Activated CD8-positive, alpha-beta memory T cell treated with anti-CD3 and anti-CD28 coated beads for 48 hours (primary cell): Measurements from ENCODE around the gene LMF1.
"Not testable (repeated sequence)": the region's sequence is repeated elsewhere in the genome, so short reads cannot be mapped to it uniquely, and the experiment has no call there.

Experiments used
- DNase-seq, 3 experiments: peaks; one replicate each; pipeline ENCODE4 v3.0.0-alpha.2; 2020; ENCODE audit warnings: low read depth in 2 of 3, low spot score in 2 of 3

LMF1 gene

DNA sequence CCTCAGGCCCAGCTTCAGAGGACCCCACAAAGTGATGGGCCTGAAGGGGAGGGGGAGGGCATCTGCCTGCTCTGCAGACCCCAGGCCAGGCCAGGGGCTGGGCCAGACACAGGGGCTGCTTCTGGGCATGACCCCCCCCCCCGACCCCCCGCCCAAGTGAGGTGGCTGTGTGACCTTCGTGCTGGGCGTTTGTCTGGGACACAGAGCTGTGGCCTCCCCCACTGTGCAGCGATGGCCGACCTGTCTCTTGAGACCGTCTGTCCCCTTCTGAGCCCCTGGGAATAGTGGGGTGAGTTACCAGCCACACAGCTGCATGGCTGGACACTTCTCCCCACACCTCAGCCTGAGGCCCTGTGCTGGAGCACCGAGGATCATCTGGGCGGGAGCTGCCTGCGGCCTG, 135.4 kb downstream of the LMF1 start:
- no peak for DNase-seq

- no peak for DNase-seq
Measured at GRCh38 chr16:833411-833810, 137.4 kb downstream of the LMF1 start.

DNA sequence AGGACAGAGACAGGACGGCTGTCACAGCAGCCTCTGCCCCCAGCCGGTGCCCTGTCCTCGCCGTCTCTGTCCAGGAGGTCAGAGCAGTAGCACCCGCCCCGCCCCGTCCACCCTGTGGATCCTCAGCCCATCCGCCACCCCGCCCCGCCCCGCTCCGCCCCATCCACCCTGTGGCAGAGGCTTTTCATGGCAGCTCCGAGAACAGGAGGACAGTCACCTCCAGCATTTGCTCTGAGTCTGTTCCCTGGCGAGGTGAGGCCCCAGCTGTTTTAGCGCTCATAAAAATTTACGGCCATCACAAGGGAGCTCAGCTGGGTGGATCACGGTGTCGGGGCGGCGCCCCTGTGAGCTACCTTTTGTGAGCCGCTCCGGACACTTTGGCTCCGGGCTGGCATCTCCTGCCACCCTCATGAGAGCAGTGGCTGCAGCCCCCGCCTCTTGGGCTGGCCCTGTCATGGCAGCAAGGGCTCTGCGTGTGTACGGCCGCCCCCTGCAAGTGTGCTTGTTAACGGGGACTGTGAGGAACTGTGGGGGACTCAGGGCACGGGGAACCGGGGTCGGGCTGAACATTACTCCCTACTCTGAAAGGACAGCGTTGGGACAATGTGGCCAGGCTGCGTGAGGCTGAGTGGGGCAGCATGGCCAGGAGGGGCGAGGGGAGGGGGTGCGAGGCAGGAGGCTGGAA, 138.0 kb downstream of the LMF1 start:
- no peak for DNase-seq

GRCh38 chr16:831571-832413, 139.0 kb downstream of the LMF1 start:
- DNase-seq = no peak

GRCh38 chr16:830871-831570, 139.8 kb downstream of the LMF1 start:
- DNase-seq = no peak

- DNase-seq = no peak
Measured at GRCh38 chr16:830107-830870, 140.5 kb downstream of the LMF1 start.

DNA sequence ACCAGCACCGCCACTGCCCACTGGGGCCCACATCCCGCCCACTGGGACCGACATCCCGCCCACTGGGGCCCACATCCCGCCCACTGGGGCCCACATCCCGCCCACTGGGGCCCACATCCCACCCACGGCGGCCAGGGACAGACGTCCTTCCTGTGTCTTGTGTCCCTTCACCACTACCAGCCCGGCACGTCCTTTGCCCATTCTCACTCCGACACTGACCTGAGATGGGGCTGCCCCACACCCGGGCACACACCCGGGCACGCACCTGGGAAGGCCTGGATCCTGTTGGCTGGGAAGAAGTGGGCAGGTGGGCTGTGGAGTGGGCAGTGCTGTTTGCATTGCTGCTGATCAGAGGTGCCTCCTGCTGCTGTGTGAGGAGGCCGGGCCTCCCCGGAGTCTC, 141.9 kb downstream of the LMF1 start:
- no peak for DNase-seq

DNA sequence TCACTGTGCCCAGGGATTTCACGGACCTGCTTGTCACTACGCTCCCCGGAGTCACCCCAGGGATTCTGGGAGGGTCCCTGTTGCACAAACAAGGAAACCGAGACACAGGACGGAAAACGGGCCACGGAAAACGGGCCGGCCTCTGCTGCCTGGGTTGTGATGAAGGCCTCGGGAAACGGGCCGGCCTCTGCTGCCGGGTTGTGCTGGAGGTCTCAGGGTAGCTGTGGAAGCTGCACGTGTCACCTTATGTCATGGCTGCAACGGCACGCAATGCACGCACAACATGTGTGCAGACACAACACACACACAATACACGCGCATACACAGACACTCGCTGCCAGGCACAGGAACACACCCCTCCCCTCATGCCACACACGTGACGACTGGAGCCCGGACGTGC, 143.3 kb downstream of the LMF1 start:
- no peak for DNase-seq

DNA sequence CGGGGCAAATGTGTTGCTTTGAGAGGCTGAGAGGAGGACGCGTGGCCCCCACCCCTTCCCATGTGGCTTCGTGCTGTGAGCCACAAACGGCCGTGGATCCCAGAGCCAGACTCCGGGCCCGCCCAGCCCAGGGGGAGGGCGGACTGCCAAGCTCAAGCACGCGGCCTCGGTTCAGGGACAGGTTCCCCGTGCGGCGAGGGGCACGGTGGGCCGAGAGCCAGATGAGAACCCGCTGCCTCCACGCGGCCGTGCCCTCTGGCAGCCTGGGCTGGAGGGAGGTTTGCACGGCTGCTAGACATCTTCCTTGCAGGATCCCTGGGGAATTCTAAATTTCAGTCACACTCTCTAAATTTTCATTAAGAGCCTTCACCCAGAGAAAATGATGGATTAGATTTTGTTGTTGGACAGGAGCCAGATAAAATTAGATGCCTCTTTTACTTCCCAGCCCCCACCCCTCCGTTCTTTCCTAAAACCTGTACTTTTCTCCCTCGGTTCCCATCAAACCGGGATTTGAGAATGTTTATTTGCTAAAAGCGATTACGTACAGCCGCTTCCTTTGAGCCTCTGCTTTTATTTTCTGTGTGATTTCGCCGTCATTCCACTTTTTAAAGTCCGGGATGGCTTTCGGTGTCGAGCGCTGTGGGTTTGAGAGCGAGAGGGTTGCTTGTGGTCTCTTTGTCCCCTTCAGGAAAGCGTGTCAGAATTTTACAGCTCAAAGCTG, 145.3 kb downstream of the LMF1 start:
- no peak for DNase-seq

DNA sequence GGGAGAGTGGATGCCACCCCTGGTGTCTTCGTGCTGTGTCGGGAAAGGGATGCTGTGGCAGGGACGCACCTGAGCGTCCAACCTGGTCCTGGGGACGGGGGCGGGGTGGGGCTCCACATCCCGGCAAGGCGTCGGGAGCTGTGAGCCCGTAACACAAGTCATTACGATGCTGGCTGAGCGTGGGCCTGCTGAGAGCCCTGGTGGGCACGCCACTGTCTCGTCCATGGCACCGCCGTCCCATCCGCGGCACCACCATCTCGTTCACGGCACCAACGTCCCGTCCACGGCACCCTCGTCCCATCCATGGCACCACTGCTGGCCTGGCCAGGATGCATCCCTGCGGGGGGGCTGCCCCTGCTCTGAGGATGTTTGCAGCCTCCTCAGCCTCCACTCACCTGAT, 146.2 kb downstream of the LMF1 start:
- no peak for DNase-seq

DNA sequence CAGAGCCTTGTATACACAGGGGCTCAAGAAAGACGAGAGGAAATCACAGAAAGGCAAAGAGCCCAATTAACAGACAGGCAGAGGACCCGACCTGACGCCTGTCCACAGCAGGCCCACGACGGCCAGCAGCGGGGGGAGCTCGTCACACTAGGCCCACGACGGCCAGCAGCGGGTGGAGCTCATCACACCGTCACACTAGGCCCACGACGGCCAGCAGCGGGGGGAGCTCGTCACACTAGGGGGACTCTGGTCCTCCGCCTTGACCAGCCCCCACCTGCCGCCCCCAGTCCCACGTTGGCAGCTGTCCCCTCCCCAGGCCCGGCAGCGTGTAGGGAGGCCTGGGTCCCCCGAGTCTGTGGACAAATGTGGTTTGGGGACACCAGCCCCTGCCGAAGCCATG, 146.6 kb downstream of the LMF1 start:
- DNase-seq = no peak

GRCh38 chr16:822909-823297, 147.9 kb downstream of the LMF1 start:
- DNase-seq = no peak

DNA sequence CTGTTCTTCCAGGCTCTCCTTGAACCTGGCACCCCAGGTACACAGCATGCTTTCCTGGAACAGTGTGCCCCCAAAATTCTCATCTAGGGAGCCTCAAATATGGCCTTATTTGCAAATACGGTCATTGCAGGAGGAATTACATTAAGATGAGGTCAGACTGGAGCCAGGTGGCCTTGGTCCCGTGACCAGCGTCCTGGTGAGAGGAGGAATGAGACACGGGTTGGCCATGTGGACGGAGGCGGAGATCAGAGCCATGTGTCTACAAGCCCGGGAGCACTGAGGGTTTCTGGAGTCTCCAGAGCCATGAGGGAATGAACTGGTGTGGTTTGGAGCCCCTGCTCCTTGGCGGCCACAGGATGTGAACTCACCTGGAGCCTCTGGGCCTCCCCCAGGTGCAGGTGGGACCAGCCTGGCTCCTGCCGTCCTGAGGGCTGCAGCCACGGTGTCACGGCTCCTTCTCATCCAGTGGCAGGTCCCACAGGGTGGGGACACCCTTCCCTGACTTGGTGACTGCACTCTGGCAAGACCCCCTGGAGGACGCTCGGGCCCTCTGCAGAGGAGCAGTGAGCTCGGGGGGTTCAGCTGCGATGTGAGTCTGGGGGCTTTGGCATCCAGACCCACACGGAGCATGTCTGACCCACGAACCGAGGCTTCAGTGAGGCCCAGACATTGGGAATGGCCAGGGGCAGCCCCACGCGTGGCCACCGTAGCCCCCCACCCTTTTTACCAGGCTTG, 148.4 kb downstream of the LMF1 start:
- DNase-seq = no peak

- no peak for DNase-seq
Measured at GRCh38 chr16:821751-822150, 149.0 kb downstream of the LMF1 start.

DNA sequence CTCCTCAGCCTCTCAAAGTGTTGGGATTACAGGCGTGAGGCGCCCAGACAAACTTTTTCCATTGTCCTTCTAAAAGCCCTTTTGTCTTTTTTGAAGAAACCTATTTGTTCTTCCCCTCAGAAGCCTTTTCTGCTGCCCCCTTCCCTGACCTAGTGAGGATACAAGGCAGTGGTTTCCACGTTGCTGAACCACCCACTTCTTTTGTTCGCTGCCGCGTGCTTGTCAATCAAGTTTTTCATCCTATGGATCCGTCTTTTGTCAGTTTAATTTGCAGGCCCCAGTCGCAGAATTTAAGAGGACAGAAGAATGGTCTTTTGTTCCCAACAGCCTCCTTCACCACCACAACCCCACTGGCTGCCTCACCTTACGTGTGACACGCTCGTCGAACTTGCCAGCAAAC, 150.0 kb downstream of the LMF1 start:
- no peak for DNase-seq

GRCh38 chr16:820044-820408, 150.8 kb downstream of the LMF1 start:
- DNase-seq = not testable (repeated sequence)

GRCh38 chr16:819336-820043, 151.3 kb downstream of the LMF1 start:
- no peak for DNase-seq

DNA sequence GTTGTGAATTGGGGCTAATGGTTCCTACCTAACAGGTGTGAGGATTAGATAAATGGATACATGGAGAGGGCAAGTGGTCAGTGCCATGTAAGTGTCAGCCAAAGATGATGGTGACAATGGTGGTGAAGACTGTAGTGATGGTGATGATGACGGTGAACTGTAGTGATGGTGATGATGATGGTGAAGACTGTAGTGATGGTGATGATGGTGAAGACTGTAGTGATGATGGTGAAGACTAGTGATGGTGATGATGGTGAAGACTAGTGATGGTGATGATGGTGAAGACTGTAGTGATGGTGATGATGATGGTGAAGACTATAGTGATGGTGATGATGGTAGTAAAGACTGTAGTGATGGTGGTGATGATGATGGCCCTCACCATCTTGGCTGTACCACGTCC, 152.2 kb downstream of the LMF1 start:
- no peak for DNase-seq

GRCh38 chr16:818132-818531, 152.7 kb downstream of the LMF1 start:
- DNase-seq = no peak
